IMR-90 (cell line): ENCODE data around the gene ANP32D. TPM values are rescaled to one million over a fixed set of nuclear protein-coding genes. Genes with fewer than 3 reads are reported as not detected.

Experiments
- ATAC-seq: fragments of 200-7000 bp; cut with Tn5 transposase; 2 replicates; pipeline ENCODE4 v1.9.1; 2020; ENCODE audit warnings: low read depth, mild to moderate bottlenecking, moderate library complexity
- BruUV-seq: library from RNA; stranded (reverse); fragments of 400-500 nt; replicated peaks from 2 replicates; lab custom pipeline; 2021; lab: Mats Ljungman, UMichigan
- CTCF ChIA-PET: fragments of 300-600 bp; formaldehyde crosslinking; extraction: SDS; loops from one replicate; lab custom pipeline; 2021; ENCODE audit warnings: antibody characterized with exemption; lab: Yijun Ruan, JAX
- POLR2A ChIA-PET: fragments of 300-600 bp; sonication (Branson Sonifier 250); formaldehyde crosslinking; loops from one replicate; lab custom pipeline; 2022; ENCODE audit warnings: antibody characterized with exemption; ENCODE audit not compliant: unreplicated experiment; lab: Charles Lee
- DNase-seq: peaks from one replicate; pipeline ENCODE4 v3.0.0; 2013
- H2AFZ ChIP-seq: replicated peaks from 2 replicates; pipeline ENCODE3; 2013; ENCODE audit warnings: low read length, mild to moderate bottlenecking; ENCODE audit not compliant: poor library complexity
- H2AK5ac ChIP-seq: 2 replicates; pipeline ENCODE4 v1.6.1; 2013; ENCODE audit warnings: low read depth, low read length, inconsistent platforms
- H2AK9ac ChIP-seq: replicated peaks from 2 replicates; pipeline ENCODE3; 2013; ENCODE audit warnings: mild to moderate bottlenecking, low read depth, low read length, moderate library complexity; ENCODE audit not compliant: poor library complexity
- H2BK120ac ChIP-seq: 2 replicates; pipeline ENCODE4 v1.6.1; 2013; ENCODE audit warnings: low read depth, low read length, inconsistent platforms
- H2BK15ac ChIP-seq: 3 replicates; pipeline ENCODE4 v1.6.1; 2013; ENCODE audit warnings: low read depth, low read length, inconsistent platforms
- H2BK20ac ChIP-seq: 2 replicates; pipeline ENCODE4 v1.6.1; 2013; ENCODE audit warnings: low read depth, mild to moderate bottlenecking, inconsistent platforms, low read length, moderate library complexity
- H2BK5ac ChIP-seq: 2 replicates; pipeline ENCODE4 v1.6.1; 2013; ENCODE audit warnings: mild to moderate bottlenecking, low read depth, low read length, inconsistent platforms; ENCODE audit not compliant: poor library complexity, severe bottlenecking
- H3K14ac ChIP-seq: replicated peaks from 2 replicates; pipeline ENCODE4 v1.6.1; 2013; ENCODE audit warnings: low read depth, low read length, inconsistent platforms
- H3K18ac ChIP-seq: 2 replicates; pipeline ENCODE4 v1.6.1; 2013; ENCODE audit warnings: low read depth, low read length, control low read depth
- H3K23ac ChIP-seq: 2 replicates; pipeline ENCODE4 v1.6.1; 2013; ENCODE audit warnings: low read depth, low read length, inconsistent platforms
- H3K27ac ChIP-seq: 2 replicates; pipeline ENCODE4 v1.5.1; 2013; ENCODE audit warnings: mild to moderate bottlenecking, control low read depth, low read length; ENCODE audit not compliant: insufficient read depth
- H3K27me3 ChIP-seq: 2 replicates; pipeline ENCODE4 v1.6.1; 2013; ENCODE audit warnings: low read length; ENCODE audit not compliant: control insufficient read depth, insufficient read depth
- H3K36me3 ChIP-seq: 2 replicates; pipeline ENCODE4 v1.6.1; 2013; ENCODE audit warnings: low read length, mixed read lengths; ENCODE audit not compliant: control insufficient read depth, insufficient read depth
- H3K4ac ChIP-seq: 2 replicates; pipeline ENCODE4 v1.6.1; 2013; ENCODE audit warnings: low read depth, low read length, inconsistent platforms
- H3K4me1 ChIP-seq: 2 replicates; pipeline ENCODE4 v1.6.1; 2013; ENCODE audit warnings: low read length, mixed read lengths; ENCODE audit not compliant: control insufficient read depth, insufficient read depth
- H3K4me2 ChIP-seq: 2 replicates; pipeline ENCODE4 v1.6.1; 2013; ENCODE audit warnings: low read depth, mild to moderate bottlenecking, control low read depth, low read length, moderate library complexity
- H3K4me3 ChIP-seq: 2 replicates; pipeline ENCODE4 v1.5.1; 2013; ENCODE audit warnings: low read depth, mild to moderate bottlenecking, control low read depth, low read length, moderate library complexity; ENCODE audit not compliant: insufficient read depth
- H3K56ac ChIP-seq: 2 replicates; pipeline ENCODE4 v1.6.1; 2013; ENCODE audit warnings: low read length, inconsistent platforms; ENCODE audit not compliant: insufficient read depth; ENCODE audit errors: extremely low read depth
- H3K79me1 ChIP-seq, 2 experiments: 2 replicates each; pipeline ENCODE4 v1.6.1; 2013; ENCODE audit warnings: low read length in 2 of 2, inconsistent platforms in 1 of 2, low read depth in 1 of 2
- H3K9ac ChIP-seq: 2 replicates; pipeline ENCODE4 v1.6.1; 2013; ENCODE audit warnings: low read depth, low read length, control low read depth
- H3K9me1 ChIP-seq: 2 replicates; pipeline ENCODE4 v1.6.1; 2013; ENCODE audit warnings: low read length, inconsistent platforms; ENCODE audit not compliant: insufficient read depth
- H3K9me3 ChIP-seq: 2 replicates; pipeline ENCODE4 v1.6.1; 2013; ENCODE audit warnings: low read length; ENCODE audit not compliant: control insufficient read depth, insufficient read depth
- H4K20me1 ChIP-seq: 2 replicates; pipeline ENCODE4 v1.6.1; 2013; ENCODE audit warnings: low read length, inconsistent platforms; ENCODE audit not compliant: insufficient read depth
- H4K5ac ChIP-seq: 2 replicates; pipeline ENCODE4 v1.6.1; 2013; ENCODE audit warnings: mild to moderate bottlenecking, low read depth, low read length, control low read depth
- H4K8ac ChIP-seq, 2 experiments: 2 replicates each; pipeline ENCODE4 v1.6.1; 2013; ENCODE audit warnings: low read depth in 2 of 2, low read length in 2 of 2, control low read depth in 1 of 2, inconsistent platforms in 1 of 2
- H4K91ac ChIP-seq: 2 replicates; pipeline ENCODE4 v1.6.1; 2013; ENCODE audit warnings: low read depth, low read length, inconsistent platforms; ENCODE audit not compliant: insufficient read depth
- BHLHE40 ChIP-seq: fragments of 150-350 bp; IDR thresholded peaks from 2 replicates; pipeline ENCODE4 v1.6.1; 2016; ENCODE audit warnings: mild to moderate bottlenecking, low read depth, low read length
- CEBPB ChIP-seq: IDR thresholded peaks from 2 replicates; pipeline ENCODE4 v1.6.1; 2012; ENCODE audit warnings: low read depth, low read length, improper control_type of control experiment
- CHD1 ChIP-seq: IDR thresholded peaks from 2 replicates; pipeline ENCODE4 v1.6.1; 2012; ENCODE audit warnings: low read depth, low read length, improper control_type of control experiment
- ELK1 ChIP-seq: fragments of 150-350 bp; IDR thresholded peaks from 2 replicates; pipeline ENCODE4 v1.6.1; 2016; ENCODE audit warnings: low read depth, mild to moderate bottlenecking, low read length, moderate library complexity, borderline replicate concordance
- FOS ChIP-seq: fragments of 150-350 bp; IDR thresholded peaks from 2 replicates; pipeline ENCODE4 v1.6.1; 2016; ENCODE audit warnings: low read depth, low read length
- MAZ ChIP-seq: IDR thresholded peaks from 2 replicates; pipeline ENCODE4 v1.6.1; 2012; ENCODE audit warnings: low read depth, mild to moderate bottlenecking, low read length, improper control_type of control experiment, moderate library complexity, borderline replicate concordance
- POLR2A ChIP-seq: IDR thresholded peaks from 2 replicates; pipeline ENCODE4 v1.6.1; 2012; ENCODE audit warnings: mild to moderate bottlenecking, low read depth, low read length
- RAD21 ChIP-seq: IDR thresholded peaks from 2 replicates; pipeline ENCODE4 v1.6.1; 2012; ENCODE audit warnings: low read length, improper control_type of control experiment
- RFX5 ChIP-seq: IDR thresholded peaks from 2 replicates; pipeline ENCODE4 v1.8.0; 2012; ENCODE audit warnings: low read depth, mild to moderate bottlenecking, low read length, moderate library complexity
- SMC3 ChIP-seq: fragments of 150-350 bp; IDR thresholded peaks from 2 replicates; pipeline ENCODE4 v1.6.1; 2016; ENCODE audit warnings: low read depth, mild to moderate bottlenecking, antibody characterized with exemption, low read length, moderate library complexity
- USF2 ChIP-seq: fragments of 150-350 bp; IDR thresholded peaks from 2 replicates; pipeline ENCODE4 v1.6.1; 2017; ENCODE audit warnings: mild to moderate bottlenecking, antibody characterized with exemption, low read length, low read depth
- WGBS, 2 experiments: methylation state at CpG; one replicate each; pipeline versions ENCODE4 v1.1.5 to v1.1.7; 2013; ENCODE audit warnings: missing lambda C conversion rate in 2 of 2; ENCODE audit not compliant: insufficient read length in 1 of 2; ENCODE audit errors: extremely low coverage in 2 of 2; 5-methylcytosine and 5-hydroxymethylcytosine counted together
- dilution Hi-C: fragments of 300-500 bp; cut with HindIII; formaldehyde crosslinking; loops from one replicate; pipeline ENCODE4 v1.14.3; 2018; ENCODE audit warnings: low sequenced_read_pairs; ENCODE audit not compliant: unreplicated experiment
- in situ Hi-C: fragments of 300-500 bp; cut with MboI; formaldehyde crosslinking; loops from 3 replicates; pipeline ENCODE4 v1.14.3; 2019; ENCODE audit warnings: low sequenced_read_pairs, inconsistent platforms, mixed read lengths
- intact Hi-C: fragments of 100-400 bp; cut with micrococcal nuclease; formaldehyde crosslinking; loops from 2 replicates; pipeline ENCODE4 v1.10.0; 2022
- polyA plus RNA-seq, 3 experiments: library from polyadenylated mRNA; depleted of rRNA; stranded (reverse); fragments of >200 nt; gene quantifications; 2 replicates each; pipeline ENCODE4 v1.2.3, GENCODE V29; 2012; ENCODE audit warnings: low replicate concordance in 1 of 3
- total RNA-seq: library from RNA; depleted of rRNA; stranded (reverse); fragments of >200 nt; gene quantifications from 2 replicates; pipeline ENCODE4 v1.2.3, GENCODE V29; 2012

Gene ANP32D
- total and polyA plus RNA-seq, 2 of the 4 experiments (the other 2 are of a cell fraction): not detected

DNA sequence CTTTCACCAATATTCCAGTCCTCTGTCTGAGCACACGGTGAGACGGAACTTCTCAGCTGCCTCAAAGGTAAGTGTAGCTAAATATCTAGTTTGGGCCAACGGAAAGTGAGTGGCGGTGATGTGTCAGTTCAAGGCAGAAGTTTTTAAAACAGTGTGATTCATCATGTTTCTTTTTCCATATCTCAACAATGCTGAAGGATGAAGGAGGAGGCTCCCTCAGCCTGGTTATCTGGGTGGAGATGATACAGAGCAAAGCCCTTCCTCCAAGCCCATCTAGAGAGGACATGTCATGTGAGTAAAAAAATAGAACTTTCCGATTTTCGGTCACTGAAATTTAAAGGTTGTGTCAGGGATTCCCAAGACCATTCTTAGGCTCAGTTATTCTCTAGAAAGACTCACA is 13.1 kb upstream of the ANP32D start:
- H2BK20ac ChIP-seq: no peak overlapping the region
- BruUV-seq: no TSS peak
- intact Hi-C loops: no loop called here

More for the DNA sequence above, 13.1 kb upstream of the ANP32D start:
- Histone ChIP-seq H3K79me1 (no peaks in the 10 kb centered on the region), H2AK9ac (no peak overlapping the region), H3K56ac (no peak overlapping the region), H3K4me3 (no peak overlapping the region), H3K9me1 (no peaks in the 10 kb centered on the region), H3K4me1 (no peaks in the 10 kb centered on the region), H3K14ac (no peak overlapping the region), H3K4me2 (no peak overlapping the region), H3K27ac (no peak overlapping the region), H2BK120ac (no peak overlapping the region), H4K91ac (no peak overlapping the region), H3K18ac (no peak overlapping the region), H4K8ac (no peak overlapping the region), H3K36me3 (no peaks in the 10 kb centered on the region), H2AFZ (no peak overlapping the region), H4K20me1 (no peaks in the 10 kb centered on the region), H2BK15ac (no peak overlapping the region), H3K9ac (no peak overlapping the region), H3K23ac (no peak overlapping the region), H2AK5ac (no peak overlapping the region), H3K9me3 (no peaks in the 10 kb centered on the region), H3K4ac (no peak overlapping the region), H3K27me3 (peaks cover 2% of the 10 kb centered on the region; the same call in 1 of the 2 replicates), H2BK5ac (no peak overlapping the region), H4K5ac (no peak overlapping the region)
- ATAC-seq (no peak), DNase-seq (no peak)
- dilution Hi-C loops (no loop called here), in situ Hi-C loops (no loop called here)
- CTCF ChIA-PET: no interaction called here
- no CpG with 5 or more reads among the region's 6 CpGs for WGBS, 2 experiments
- TF ChIP-seq USF2: no peak
- no peak for TF ChIP-seq ELK1
- TF ChIP-seq BHLHE40: no peak
- no peak for TF ChIP-seq FOS
- TF ChIP-seq SMC3: no peak
- no peak for TF ChIP-seq CEBPB
- TF ChIP-seq MAZ: no peak
- TF ChIP-seq POLR2A: no peak
- TF ChIP-seq CHD1: no peak
- no peak for TF ChIP-seq RFX5
- no peak for TF ChIP-seq RAD21
- POLR2A ChIA-PET: no interaction called here
